GM20000 (cell line): ENCODE results near the gene ZNF594.
"Not testable (repeated sequence)": the region's sequence is repeated elsewhere in the genome, so short reads cannot be mapped to it uniquely, and the experiment has no call there.

Experiments used
- DNase-seq: peaks from one replicate; pipeline ENCODE4 v3.0.0; 2012; ENCODE audit warnings: low spot score
- CTCF ChIP-seq: IDR thresholded peaks from 2 replicates; pipeline ENCODE4 v1.5.1; 2012; ENCODE audit warnings: mild to moderate bottlenecking, control low read depth; ENCODE audit errors: extremely low read depth, missing control alignments

The ZNF594 gene

DNA sequence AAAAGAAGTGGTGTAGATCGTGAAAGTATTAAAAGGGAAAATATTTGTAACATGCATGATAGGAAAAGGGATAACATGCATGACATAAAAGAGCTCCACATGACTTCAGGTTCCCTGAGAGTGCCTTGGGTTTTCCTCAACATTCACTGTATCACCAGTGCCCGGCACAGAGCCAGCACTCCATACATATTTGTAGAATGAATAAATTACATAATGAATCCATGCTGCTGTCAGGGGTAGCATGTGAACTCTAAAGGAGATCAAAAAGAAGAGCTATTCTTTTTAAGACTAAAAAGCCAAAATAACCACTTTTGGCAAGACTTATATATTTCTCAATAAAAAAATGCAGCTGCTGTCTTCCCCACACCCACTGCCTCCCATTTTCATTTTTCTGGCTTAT is 2.7 kb upstream of the ZNF594 start:
- no peak for TF ChIP-seq CTCF
- no peak for DNase-seq

GRCh38 chr17:5184288-5184687 is 7.4 kb downstream of the ZNF594 start:
- no peak for TF ChIP-seq CTCF

GRCh38 chr17:5183410-5183793 is 8.3 kb downstream of the ZNF594 start:
- DNase-seq: no peak
- no peak for TF ChIP-seq CTCF

More at GRCh38 chr17:5184288-5184687, 7.4 kb downstream of the ZNF594 start:
- no peak for DNase-seq

GRCh38 chr17:5182597-5183409 is 8.9 kb downstream of the ZNF594 start:
- DNase-seq: no peak
- TF ChIP-seq CTCF: no peak

DNA sequence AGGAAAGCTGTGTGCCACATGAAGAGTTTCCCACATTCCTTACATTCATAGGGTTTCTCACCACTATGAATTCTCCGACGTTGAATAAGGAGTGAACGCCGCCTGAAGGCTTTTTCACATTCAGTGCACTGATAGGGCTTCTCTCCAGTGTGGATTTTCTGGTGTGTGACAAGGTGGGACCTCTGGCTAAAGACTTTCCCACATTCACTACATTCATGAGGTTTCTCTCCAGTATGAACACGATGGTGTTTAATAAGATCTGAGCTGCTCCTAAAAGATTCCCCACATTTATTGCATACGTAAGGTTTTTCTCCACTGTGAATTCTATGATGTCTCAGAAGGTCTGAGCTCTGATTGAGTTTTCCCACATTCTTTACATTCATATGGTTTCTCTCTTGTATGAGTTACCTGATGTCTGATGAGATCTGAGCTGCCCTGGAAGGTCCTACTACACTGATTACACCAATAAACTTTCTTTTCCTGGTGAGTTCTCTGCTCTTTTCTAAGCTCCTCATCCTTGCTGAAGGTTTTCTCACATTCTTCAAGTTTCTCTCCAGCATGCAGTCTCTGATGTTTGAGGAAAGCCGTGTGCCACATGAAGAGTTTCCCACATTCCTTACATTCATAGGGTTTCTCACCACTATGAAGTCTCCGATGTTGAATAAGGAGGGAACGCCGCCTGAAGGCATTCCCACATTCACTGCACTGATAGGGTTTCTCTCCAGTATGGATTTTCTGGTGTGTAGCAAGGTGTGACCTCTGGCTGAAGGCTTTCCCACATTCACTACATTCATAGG is 10.0 kb downstream of the ZNF594 start:
- no peak for DNase-seq
- TF ChIP-seq CTCF: no peak

GRCh38 chr17:5179003-5179402 is 12.7 kb downstream of the ZNF594 start:
- DNase-seq: no peak
- no peak for TF ChIP-seq CTCF

DNA sequence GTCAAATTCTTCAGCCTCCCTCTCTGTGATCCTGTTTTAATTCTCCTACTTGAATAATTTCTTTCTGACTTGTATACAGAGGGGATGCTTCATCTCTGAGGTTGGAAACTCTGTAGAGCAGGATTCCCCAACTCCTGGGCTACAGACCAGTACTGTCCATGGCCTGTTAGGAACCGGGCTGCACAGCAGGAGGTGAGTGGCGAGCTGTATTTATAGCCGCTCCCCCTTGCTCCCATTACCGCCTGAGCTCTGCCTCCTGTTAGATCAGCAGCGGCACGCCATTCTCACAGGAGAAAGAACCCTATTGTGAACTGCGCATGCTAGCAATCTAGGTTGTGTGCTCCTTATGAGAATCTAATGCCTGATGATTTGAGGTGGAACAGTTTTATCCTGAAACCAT is 16.6 kb downstream of the ZNF594 start:
- DNase-seq: not testable (repeated sequence)

- not testable (repeated sequence) for DNase-seq
Measured at GRCh38 chr17:5165791-5166564, 25.7 kb downstream of the ZNF594 start.
